Mucosa of descending colon (tissue), 3 donors: ENCODE measurements around the gene PRLH. TPM values are rescaled to one million over a fixed set of nuclear protein-coding genes. Genes with fewer than 3 reads are reported as not detected.

Source experiments
- ATAC-seq: fragments of 200-7000 bp; cut with Tn5 transposase; one replicate; pipeline ENCODE4 v1.9.1; 2020; ENCODE audit warnings: mild to moderate bottlenecking, moderate library complexity
- DNase-seq, 3 donors: peaks; one replicate each; pipeline ENCODE4 v3.0.0-alpha.2; 2020
- H3K36me3 ChIP-seq: fragments of 200-600 bp; one replicate; pipeline ENCODE4 v1.8.0; 2021; ENCODE audit warnings: low read depth, mild to moderate bottlenecking
- H3K4me1 ChIP-seq: fragments of 200-600 bp; one replicate; pipeline ENCODE4 v1.8.0; 2021; ENCODE audit warnings: low read depth, mild to moderate bottlenecking
- H3K4me3 ChIP-seq: fragments of 200-600 bp; one replicate; pipeline ENCODE4 v1.8.0; 2021; ENCODE audit warnings: mild to moderate bottlenecking
- H3K9me3 ChIP-seq: fragments of 200-600 bp; one replicate; pipeline ENCODE4 v1.8.0; 2021; ENCODE audit warnings: mild to moderate bottlenecking
- intact Hi-C, 2 donors: fragments of 100-400 bp; cut with DNase I in 1 of 2; cut with micrococcal nuclease in 1 of 2; formaldehyde crosslinking; loops; one replicate each; pipeline versions ENCODE4 v1.11.0 to v1.11.1; 2022; cut with DNase I, micrococcal nuclease
- total RNA-seq, 3 donors: library from RNA; stranded (reverse); fragmentation: NEBNext Ultra II Directional in 2 of 3; extraction: Animal tissue kit (Norgen Biotek cat#: 25700) in 2 of 3; gene quantifications; one replicate each; pipeline versions ENCODE4 v1.2.1 to v1.2.4, GENCODE V29; 2021 to 2023
- TF ChIP-seq, protein P1 (sequence below): fragments of 200-600 bp; IDR thresholded peaks from one replicate; pipeline ENCODE4 v1.8.0; 2022; ENCODE audit warnings: antibody characterized with exemption, mild to moderate bottlenecking
- donor health status: DM: no; HTN: no; CAD: no; lungs with moderate emphysema.
- donor health status: DM: no; HTN: no; CAD: no.
- donor health status: DM: no; HTN: yes; CAD: no.

Gene PRLH
- total RNA-seq, 3 donors from 2014 or later = not detected

DNA sequence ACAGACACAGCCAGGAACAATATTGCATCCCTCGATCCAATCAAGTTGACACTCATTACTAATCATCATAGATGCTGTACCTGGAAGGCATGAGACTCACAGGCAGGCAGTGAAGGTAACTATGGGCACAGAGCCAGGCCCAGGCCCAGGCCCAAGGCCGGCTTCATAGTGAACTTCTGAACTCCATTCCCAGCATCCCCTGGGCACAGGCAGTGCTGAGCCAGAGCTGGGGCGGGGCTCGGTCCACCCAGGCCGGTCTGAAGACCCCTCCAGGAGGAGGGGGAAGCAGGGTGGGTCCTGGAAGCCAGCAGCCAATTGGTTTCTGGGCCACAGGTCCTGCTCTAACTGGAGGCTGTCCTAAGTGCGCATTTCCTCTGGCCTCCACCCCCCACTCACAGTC lies 41.7 kb upstream of the PRLH start:
- DNase-seq = no peak
- H3K4me1 ChIP-seq = no peaks in the 10 kb centered on the region
- no peak overlapping the region for H3K4me3 ChIP-seq
- intact Hi-C loops = no loop called here
- no peaks in the 10 kb centered on the region for H3K9me3 ChIP-seq
- ATAC-seq = no peak
- TF ChIP-seq, protein P1, sequence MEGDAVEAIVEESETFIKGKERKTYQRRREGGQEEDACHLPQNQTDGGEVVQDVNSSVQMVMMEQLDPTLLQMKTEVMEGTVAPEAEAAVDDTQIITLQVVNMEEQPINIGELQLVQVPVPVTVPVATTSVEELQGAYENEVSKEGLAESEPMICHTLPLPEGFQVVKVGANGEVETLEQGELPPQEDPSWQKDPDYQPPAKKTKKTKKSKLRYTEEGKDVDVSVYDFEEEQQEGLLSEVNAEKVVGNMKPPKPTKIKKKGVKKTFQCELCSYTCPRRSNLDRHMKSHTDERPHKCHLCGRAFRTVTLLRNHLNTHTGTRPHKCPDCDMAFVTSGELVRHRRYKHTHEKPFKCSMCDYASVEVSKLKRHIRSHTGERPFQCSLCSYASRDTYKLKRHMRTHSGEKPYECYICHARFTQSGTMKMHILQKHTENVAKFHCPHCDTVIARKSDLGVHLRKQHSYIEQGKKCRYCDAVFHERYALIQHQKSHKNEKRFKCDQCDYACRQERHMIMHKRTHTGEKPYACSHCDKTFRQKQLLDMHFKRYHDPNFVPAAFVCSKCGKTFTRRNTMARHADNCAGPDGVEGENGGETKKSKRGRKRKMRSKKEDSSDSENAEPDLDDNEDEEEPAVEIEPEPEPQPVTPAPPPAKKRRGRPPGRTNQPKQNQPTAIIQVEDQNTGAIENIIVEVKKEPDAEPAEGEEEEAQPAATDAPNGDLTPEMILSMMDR = no peak
- no peaks in the 10 kb centered on the region for H3K36me3 ChIP-seq

DNA sequence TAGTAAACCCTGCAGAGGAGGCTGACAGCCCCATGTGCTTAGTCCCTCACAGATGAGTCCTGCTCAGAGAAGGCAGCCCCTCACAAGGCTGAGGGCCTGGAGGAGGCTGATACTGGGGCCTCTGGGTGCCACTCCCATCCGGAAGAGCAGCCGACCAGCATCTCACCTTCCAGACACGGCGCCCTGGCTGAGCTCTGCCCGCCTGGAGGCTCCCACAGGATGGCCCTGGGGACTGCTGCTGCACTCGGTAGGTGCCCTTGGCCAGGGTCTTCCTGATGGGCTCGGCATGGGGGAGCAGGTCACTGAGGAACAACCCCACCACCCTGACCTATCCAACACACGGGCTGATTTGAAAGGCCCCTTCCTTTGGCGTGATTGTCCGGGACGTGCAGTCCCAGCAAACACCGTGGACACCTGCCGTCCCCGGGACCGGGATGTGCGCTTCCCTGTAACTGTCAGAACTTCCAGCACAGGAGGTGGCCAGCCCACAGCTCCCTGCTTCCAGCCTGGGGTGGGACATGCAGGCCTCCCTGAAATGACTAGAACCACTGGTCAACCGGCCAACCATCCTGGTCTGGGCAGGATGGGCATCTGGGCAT lies 40.7 kb upstream of the PRLH start:
- no peak for DNase-seq
- no peaks in the 10 kb centered on the region for H3K36me3 ChIP-seq

DNA sequence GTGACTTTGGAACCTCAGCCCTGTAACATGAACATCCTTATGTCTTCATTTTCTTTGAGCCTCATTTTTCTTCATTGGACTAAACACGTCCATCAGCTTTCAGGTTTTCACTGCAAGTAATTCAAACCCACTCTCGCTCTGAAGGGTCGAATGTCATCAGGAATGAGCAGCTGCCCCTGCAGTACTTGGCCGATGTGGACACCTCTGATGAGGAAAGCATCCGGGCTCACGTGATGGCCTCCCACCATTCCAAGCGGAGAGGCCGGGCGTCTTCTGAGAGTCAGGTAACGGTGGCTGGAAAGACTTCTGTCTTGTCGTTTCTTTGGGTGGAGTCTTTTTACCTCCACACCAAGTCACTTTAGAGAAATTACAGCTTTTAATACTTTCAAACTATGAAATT lies 39.1 kb upstream of the PRLH start:
- intact Hi-C loops = no loop called here
- no peaks in the 10 kb centered on the region for H3K4me1 ChIP-seq
- no peak for DNase-seq
- no peak overlapping the region for H3K4me3 ChIP-seq
- TF ChIP-seq, protein P1 = no peak
- ATAC-seq = no peak
- no peaks in the 10 kb centered on the region for H3K9me3 ChIP-seq
- no peaks in the 10 kb centered on the region for H3K36me3 ChIP-seq

More for the DNA sequence above, 40.7 kb upstream of the PRLH start:
- no peak for ATAC-seq
- H3K4me1 ChIP-seq = no peaks in the 10 kb centered on the region
- intact Hi-C loops = no loop called here
- H3K9me3 ChIP-seq = no peaks in the 10 kb centered on the region
- no peak overlapping the region for H3K4me3 ChIP-seq
- TF ChIP-seq, protein P1 = no peak

DNA sequence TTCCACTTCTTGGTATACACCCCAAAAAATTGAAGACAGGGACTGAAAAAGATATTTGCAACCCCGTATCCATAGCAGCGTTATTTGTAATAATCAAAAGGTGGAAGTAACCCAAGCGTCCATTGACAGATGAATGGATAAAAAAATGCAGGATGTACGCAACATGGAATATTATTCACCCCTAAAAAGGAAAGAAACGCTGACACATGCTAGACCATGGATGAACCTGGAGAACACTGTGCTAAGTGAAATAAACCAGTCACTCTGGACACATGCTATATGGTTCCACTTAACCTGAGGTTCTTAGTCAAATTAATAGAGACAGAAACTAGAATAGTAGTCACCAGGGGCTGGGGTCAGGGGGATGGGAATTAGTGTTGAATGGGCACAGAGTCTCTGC lies 38.6 kb upstream of the PRLH start:
- no peaks in the 10 kb centered on the region for H3K9me3 ChIP-seq
- H3K4me1 ChIP-seq = no peaks in the 10 kb centered on the region
- H3K4me3 ChIP-seq = no peak overlapping the region
- TF ChIP-seq, protein P1 = no peak
- no peaks in the 10 kb centered on the region for H3K36me3 ChIP-seq
- DNase-seq (no peak), ATAC-seq (no peak)
- intact Hi-C loops = no loop called here

DNA sequence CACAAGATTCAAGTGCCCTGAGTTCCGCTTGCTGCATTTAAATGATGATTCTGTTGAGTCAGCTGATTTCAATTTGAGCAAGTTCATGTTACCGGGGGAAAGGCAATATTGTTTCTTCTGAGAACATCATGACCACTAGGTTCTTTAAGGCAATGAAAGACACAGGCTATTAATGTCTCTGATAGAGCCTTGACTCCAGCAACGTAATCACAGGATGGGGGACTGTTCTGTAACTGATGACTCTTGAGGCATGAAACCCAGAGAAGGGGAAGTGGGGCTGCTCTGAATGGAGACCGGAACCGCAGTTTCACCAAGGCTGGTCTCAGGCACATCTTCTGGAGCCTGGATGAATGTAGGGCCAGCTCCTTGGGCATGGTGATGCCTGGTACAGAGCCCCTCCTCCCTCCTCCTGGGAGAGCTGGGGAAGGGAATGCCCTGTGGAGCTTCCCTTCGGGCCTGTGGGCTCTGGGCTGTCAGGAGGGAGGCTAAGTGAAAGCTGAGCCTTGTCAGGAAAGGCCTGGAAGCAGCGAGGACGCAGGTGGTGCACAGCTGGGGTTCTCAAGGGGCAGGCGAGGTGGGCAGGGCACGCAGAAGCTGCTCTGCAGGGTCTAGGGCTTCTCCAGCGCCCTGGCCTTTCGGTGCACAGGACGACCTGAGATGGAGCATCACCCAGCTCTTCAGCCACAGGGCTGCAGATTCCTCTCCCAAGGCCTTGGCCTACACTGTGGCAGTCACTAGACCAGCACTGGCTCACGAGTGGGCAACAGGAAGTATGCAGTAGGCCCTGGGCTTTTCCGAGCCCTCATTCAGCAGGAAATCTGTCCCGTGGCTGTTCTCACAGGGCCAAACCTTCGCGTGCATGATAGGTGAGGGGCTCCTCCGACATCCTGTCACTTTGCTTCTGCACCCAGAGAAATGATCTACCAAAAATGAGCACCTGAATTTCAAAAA lies 36.6 kb upstream of the PRLH start:
- Histone ChIP-seq H3K4me3 (no peak overlapping the region), H3K4me1 (no peaks in the 10 kb centered on the region), H3K9me3 (no peaks in the 10 kb centered on the region), H3K36me3 (no peaks in the 10 kb centered on the region)
- ATAC-seq = no peak
- intact Hi-C loops = no loop called here
- DNase-seq = no peak
- TF ChIP-seq, protein P1 = no peak
